GM18519 (cell line): ENCODE results near the gene AKIRIN2.

ENCODE experiments used
- ATAC-seq: cut with Tn5 transposase; IDR thresholded peaks from one replicate; pipeline ENCODE4 v1.9.1; 2021; ENCODE audit warnings: mild to moderate bottlenecking, moderate library complexity; ENCODE audit not compliant: unreplicated experiment, low FRiP score

Gene AKIRIN2

DNA sequence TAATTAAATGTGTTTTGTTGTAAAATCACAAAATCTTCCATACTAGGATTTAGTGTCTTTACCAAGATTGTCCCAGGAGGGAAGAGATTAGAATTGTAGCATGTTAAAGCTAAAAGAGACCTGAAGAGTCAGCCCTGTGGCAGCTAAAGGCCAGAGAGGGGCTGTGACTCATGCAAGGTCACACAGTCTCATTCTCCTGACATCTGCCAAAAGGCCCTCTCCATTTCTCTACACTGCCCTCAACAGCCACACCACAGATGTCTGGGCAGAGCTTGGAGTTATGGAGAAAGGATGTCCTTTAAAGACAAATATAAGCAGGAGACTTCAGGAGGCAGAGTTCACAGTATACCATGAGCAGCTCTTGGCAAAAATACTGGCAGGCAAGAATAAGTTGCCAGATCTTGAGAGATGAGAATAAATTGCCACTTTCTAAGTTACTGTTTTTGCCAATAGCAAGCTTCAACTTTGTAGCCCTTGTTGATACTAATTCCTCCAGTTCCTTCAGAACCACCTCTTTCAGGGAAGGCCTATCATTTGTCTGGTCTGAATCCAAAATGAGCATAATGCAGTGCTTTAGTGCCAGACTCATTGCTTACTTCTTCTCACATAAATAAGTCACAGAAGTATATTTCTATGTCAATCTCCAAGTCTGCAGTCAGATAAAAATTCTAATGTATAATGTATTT, 41.7 kb downstream of the AKIRIN2 start:
- no peak for ATAC-seq

DNA sequence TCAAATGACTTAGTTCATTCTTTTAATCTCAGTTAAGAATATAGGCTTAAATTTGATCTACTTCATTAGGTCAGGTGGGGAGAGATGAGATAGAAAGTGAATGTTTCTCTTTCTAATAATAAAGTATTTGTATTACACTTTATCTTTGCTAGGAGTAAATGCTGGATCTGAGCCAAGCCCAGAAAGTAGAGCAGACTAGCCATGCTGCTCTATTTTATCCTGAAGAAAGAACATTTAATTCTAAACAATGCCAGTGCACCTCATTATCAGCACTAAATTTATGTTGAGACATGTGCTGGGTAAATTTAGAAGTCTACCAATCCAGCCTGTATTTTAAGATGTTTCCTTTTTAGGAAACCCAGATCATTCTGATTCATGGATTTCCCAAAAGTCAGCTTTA, 43.5 kb downstream of the AKIRIN2 start:
- ATAC-seq, result no peak

DNA sequence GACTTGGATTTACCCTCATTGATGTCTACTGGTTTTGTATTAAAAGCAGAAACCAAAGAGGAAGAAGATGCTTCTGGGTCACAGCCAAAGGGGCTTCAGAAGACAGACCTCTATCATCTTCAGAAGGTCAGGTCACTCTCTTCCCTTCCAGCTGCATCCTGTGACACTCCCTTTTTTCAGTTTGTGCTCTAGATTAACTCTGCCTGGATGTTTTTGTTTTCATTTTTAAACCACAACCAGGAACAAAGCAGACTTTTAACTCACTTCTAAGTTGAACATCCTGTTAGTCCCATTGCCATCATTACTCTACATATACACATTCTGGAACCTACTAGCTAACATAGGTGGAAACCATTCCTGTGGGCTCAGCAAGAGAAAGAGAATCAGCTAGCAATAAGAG, 45.2 kb downstream of the AKIRIN2 start:
- ATAC-seq, result no peak

DNA sequence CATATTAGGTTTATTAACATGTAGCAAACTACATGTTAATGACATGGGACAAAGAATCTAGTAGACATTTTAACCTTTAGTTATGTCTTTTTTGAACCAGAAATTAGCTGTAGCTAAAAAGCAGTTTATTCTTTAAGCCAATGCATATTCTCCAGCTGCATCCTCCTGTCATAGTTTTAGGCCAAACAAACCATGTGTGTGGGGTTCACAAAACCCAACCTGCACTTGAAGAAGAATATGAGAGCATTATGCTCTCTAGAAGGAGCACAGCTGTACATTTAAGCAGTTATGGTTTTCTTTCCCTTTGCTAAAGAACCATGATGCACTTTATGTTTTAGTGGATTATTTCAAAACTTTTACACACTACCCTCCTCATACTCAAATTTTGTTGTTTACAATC, 46.2 kb downstream of the AKIRIN2 start:
- no peak for ATAC-seq

DNA sequence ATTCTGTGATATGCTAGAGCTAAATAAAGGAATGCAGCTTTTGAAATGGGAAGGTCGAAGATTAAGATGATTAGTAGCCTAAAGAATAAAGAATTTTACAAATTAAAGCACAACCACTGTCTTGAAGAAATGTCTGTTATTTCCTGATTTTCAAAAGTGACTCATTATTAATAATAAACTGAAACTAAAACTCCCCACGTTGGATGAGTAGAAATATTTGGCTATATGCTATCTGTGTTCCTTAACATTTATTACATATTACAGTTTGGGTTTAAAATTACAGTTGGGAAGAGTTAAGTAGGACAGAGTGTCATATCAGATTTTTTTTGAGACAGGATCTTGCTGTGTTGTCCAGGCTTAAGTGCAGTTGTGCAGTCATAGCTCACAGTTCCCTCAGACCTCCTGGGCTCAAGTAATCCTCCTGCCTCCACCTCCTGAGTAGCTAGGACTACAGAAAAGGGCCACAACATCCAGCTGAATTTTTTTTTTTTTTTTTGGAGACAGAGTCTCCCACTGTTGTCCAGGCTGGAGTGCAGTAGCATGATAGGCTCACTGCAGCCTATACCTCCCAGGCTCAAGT, 47.1 kb downstream of the AKIRIN2 start:
- ATAC-seq, result no peak

DNA sequence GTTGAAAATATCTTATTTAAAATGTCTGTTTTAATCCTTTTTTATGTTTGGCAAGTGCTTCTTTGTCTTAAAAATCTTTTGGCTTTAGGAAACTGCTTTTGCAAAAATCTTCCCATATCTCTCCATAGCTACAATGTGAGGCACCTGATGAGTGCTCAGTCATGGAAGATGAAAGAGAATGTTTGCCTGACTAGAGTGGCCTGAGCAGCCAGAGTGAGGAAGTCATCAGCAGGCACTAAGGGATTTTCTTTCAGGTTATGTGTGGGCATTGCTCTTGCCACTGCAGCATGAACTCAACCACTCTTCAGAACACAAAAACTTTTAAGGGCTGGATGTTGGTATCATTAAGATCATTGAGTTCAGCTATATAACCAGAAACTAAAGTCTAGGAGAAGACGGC, 47.9 kb downstream of the AKIRIN2 start:
- no peak for ATAC-seq

DNA sequence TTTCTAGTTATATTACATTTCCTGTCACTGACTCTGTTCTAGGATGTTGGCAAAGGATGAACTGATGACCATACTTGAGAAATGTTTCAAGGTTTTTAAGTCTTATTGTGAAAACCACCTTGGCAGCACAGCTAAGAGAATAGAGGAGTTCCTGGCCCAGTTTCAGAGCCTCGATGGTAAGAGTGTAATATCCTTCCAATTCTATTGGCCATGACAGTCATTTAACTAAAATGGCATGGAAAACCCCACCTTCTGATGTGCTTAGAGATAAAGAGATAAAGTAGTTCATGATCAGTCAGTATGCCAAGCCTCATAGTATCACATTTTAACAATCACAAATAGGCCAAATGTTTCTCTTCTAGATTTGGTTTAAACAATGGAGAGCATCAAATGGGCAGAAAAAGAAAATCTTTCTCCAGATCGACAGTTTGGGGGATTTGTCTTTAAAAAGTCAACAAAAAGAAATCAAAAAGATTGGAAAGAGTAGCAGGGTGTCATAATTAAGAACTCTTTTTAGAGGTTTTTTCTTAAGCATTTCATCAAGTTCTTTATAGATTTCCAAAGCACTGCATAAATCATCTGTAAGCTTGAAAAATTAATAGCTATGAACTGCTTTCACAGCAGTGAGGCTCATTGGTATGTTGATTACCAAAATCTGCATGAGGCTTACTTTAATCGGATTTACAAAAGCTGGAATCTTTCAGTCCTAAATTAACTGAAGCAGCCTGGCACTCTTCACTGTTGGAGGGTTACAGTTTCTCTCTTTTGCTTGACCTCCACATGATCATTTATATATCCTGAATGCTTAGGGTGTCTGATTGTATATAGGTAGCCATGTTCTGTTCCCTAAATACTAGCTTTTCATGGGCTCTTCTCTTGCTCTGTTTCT, 48.7 kb downstream of the AKIRIN2 start:
- ATAC-seq, result no peak

DNA sequence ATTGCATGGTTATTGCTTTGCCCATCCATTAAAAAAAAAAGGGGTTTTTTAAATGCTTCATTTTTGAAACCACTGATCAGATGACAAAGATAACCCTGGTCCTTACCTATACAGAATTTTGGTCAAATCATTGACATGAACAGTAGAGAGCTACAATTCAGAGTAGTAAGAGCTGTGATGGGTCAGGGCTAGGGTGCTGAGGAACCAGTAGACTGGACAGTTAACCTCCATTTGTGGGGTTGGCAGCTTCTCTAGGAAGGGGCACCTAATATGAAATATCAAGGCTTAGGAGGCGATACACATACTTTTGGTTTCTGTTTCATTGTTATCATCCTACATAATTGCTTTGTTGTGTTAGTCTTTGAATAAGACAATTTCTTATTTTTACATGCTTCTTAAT, 57.0 kb downstream of the AKIRIN2 start:
- no peak for ATAC-seq

DNA sequence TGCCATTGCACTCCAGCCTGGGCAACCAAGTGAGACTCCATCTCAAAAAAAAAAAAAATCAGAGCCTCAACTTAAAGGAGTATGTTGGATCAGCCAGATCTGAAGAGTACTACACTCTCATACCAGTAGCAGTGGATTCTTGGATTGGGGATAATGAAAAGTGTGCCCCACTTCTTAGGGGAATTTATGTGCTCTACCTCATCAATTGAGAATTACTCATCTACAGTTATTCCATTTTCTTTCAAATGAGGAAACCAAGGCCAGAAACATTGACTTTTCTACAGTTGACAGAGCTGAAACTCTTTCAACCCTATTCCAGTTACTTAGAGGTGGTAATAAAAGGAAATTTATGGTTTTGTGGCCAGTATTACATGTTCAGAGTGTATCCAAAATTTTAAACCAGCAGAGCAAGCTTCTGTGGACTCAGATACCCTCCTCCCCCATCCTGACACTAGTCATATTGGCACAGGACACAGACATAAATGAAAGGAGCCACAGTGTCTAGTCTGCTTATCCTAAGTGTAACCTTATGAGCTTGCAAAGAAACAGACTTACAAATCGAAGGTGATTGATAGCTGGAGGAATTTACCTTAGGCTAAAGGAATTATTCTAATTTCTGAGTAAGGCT, 60.9 kb downstream of the AKIRIN2 start:
- ATAC-seq, result no peak

DNA sequence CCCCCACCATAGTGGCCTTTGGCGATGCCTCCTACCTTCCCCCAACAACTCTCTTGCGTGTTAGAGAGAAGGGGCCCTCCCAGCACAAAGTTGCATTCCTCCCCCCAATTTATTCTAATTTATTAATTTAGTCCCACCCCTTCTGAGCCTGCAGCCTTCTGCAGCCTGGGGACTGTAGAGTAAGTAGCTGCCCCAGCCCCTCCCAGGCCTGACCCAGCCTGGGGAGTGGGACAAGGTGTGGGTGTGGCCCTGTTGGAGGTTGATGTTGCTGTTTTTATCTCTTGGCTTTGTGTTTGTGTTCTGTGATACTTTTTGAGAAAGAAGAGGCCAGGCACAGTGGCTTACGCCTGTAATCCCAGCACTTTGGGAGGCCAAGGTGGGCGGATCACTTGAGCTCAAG, 62.7 kb downstream of the AKIRIN2 start:
- no peak for ATAC-seq

DNA sequence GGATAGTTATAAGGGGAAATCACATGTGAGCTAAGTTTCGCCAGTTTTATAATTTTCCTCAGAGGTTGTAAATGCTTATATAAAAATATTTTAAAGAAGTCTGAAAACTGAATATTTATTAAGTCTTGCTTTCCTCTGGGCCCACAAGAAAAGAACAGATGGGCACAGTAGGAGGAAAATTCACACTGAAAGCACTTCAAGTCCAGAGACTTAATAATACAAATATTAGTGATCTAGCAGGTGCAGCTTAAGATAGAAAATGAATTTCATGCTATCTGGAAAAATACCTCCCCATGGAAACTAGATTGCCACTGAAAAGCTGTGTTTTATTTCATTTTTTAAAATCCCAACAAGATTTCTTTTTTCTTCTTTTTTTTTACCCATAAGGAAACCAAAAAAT, 64.9 kb downstream of the AKIRIN2 start:
- no peak for ATAC-seq

DNA sequence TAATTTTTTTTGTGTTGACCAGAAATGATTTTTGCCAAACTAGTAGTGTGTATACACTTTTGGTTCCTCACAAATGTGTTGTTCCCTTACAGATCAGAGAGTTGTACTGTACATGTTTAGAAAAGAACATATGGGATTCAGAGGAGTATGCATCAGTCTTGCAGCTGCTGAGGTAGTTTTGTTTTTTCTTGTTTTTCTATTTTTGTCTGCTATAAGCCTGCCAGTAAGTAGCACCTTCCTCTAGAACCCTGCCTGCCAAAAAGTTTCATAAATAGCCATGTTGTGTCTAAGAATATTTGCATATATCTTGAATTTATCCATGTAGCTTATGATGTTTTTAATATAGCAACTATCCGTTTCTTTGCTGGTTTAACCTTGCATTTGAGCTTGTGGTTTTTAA, 65.7 kb downstream of the AKIRIN2 start:
- no peak for ATAC-seq

DNA sequence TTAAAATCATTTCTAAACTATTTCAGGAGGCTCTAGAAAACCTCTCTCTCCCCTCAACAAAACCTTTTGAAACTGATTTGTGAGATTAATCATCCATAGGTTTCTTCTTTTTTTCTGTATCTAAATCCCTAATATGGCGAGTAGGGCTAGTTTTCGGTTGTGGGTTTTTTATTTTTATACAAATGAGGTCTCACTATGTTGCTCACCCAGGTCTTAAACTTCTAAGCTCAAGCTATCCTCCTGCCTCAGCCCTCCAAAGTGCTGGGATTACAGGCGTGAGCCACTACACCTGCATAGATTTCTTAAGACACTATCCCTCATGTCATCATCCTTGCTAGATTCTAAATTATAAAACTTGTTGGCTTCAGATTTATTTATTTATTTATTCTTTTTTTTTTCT, 68.2 kb downstream of the AKIRIN2 start:
- no peak for ATAC-seq

DNA sequence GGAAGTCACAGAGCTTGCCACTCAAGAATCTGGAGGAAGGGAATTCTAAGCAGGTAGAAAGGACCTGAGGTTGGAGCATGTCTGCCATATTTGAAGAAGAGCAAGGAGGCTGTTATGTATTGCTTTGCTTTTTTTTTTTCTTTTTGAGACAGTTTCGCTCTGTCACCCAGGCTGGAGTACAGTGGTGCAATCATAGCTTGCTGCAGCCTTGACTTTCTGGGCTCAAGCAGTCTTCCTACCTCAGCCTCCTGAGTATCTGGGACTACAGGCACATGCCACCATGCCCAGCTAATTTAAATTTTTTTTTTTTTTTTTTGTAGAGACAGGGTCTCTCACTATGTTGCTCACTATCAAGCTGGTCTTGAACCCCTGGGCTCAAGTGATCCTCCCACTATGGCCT, 71.3 kb downstream of the AKIRIN2 start:
- ATAC-seq, result no peak

DNA sequence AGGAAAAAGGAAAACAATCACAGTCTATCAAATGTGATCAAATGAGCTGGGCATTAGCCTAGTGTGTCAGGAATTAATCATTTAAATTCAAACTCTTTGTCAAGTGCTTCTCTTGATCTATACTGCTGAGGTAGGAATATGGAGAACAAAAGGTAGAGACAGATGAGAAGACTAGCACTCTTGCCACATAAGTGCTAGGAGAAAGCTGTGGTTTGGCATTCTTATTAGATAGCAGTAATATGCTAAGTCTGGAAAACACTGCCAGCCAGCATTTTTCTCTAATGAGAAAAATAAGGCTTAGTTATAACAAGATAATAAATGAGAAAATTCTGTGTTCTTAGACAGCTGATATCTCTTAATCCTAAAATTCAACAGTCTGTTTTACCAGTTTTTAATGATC, 73.2 kb downstream of the AKIRIN2 start:
- ATAC-seq, result no peak

DNA sequence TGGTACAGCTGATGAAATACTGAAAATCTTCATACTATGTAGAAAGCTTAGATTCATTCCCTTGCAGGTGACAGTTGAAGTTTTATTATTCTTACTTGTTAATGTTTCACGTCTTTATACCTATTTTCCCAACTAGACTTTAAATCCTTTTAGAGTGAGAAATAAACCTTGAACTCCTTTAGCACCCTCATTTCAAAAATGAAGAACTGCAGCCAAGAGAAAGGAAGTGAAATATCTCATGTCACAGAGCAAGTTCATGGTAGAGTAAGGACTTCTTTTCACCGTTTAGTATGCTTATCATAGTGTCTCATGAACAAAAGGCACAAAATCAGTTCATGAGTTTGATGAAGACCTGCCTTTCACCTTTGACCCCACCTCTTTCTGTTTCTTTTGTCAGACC, 73.6 kb downstream of the AKIRIN2 start:
- ATAC-seq, result no peak
